Right cardiac atrium (tissue), 5 donors: ENCODE measurements around the gene APLP2. TPM values are rescaled to one million over a fixed set of nuclear protein-coding genes. Genes with fewer than 3 reads are reported as not detected.
A peak's percentile ranks its signal among the peaks of the same experiment; 100 is the strongest.

Experiments
- ATAC-seq, 2 donors: fragments of 200-7000 bp; cut with Tn5 transposase; one replicate each; pipeline versions ENCODE4 v1.8.0 to v1.9.1; 2020; ENCODE audit warnings: moderate library complexity in 2 of 2, mild to moderate bottlenecking in 1 of 2
- DNase-seq, 3 donors: peaks; one replicate each; pipeline ENCODE4 v3.0.0-alpha.2; 2020
- H3K27ac ChIP-seq: one replicate; pipeline ENCODE4 v1.5.1; 2013; ENCODE audit warnings: mild to moderate bottlenecking, low read length, control low read depth, moderate library complexity
- H3K27me3 ChIP-seq: one replicate; pipeline ENCODE4 v1.6.1; 2013; ENCODE audit not compliant: control insufficient read depth, insufficient read depth
- H3K4me1 ChIP-seq: one replicate; pipeline ENCODE4 v1.6.1; 2013; ENCODE audit warnings: low read length; ENCODE audit not compliant: control insufficient read depth, insufficient read depth
- H3K4me3 ChIP-seq: one replicate; pipeline ENCODE4 v1.5.1; 2013; ENCODE audit warnings: low read length, control low read depth
- H3K9me3 ChIP-seq: one replicate; pipeline ENCODE4 v1.6.1; 2013; ENCODE audit warnings: low read length; ENCODE audit not compliant: control insufficient read depth
- WGBS: extraction: QIAGEN DNeasy Blood & Tissue Kit; methylation state at CpG from one replicate; pipeline ENCODE4 v1.1.7; 2013; 5-methylcytosine and 5-hydroxymethylcytosine counted together
- intact Hi-C, 4 donors: fragments of 100-400 bp; cut with DNase I; formaldehyde crosslinking; loops; one replicate each; pipeline versions ENCODE4 v1.11.0 to v1.14.0; 2022 to 2023
- polyA plus RNA-seq: library from polyadenylated mRNA; stranded (reverse); fragments of 200-250 nt; gene quantifications from one replicate; pipeline ENCODE4 v1.2.3, GENCODE V29; 2013
- total RNA-seq, 4 donors: library from RNA; stranded (reverse); fragmentation: NEBNext Ultra II Directional; extraction: Animal tissue kit (Norgen Biotek cat#: 25700); gene quantifications; one replicate each; pipeline ENCODE4 v1.2.1, GENCODE V29; 2021
- donor health status: healthy with polysubstance abuse.
- donor health status: DM: no; HTN: yes; CAD: no.
- donor health status: DM: no; HTN: no; CAD: no.
- donor health status: DM: no; HTN: yes; CAD: no; lungs with severe emphysema.
- donor health status: DM: yes; HTN: yes; CAD: no.

Gene APLP2
- total and polyA plus RNA-seq, 5 donors, result 228 to 375 (median 330) TPM

DNA sequence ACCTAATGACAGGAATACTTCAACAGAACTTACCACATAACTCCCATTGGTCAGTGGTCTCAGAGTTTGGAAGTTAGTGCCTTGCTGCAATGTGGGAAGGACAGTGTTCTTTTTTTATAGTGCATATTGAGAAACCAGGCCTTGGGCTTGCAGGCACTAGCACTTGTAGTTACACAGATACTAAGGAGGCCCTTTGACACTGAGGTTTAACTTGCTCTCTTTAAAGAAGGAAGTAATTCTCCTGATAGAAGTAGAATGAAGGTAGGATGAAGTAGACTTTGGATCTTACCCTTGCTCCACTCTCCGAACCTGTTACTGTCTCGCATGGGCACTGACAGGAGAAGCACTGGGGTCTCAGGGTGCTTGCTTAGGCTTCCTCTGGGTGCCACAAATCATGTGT lies 58.9 kb downstream of the APLP2 start:
- H3K4me1 ChIP-seq, result peaks cover 2% of the 10 kb centered on the region
- H3K27me3 ChIP-seq, result no peaks in the 10 kb centered on the region
- no peak for ATAC-seq
- 93% methylated on average over 2 of the region's 2 CpGs for WGBS
- no peaks in the 10 kb centered on the region for H3K9me3 ChIP-seq
- H3K27ac ChIP-seq, result no peak overlapping the region
- intact Hi-C loops, result loop anchor here in 2 of 4 donors (10.0 kb wide), 2 partner anchors 54 to 124 kb away; partner anchors contain the start of gene PRDM10 (in 1 of the 2)
- no peak overlapping the region for H3K4me3 ChIP-seq
- no peak for DNase-seq

DNA sequence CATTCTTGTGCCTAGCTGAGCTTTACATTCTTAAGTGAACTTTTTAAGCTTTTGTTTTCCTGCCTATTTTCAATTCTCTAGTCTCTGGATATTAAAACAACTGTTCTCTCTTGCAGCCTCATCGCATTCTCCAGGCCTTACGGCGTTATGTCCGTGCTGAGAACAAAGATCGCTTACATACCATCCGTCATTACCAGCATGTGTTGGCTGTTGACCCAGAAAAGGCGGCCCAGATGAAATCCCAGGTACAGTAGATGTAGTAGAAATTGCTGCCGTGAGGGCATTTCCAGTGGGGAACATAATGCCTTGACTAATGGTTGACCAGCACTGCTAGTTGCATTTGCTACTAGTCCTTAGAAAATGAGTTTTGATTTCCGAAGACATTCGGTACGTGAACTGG lies 60.2 kb downstream of the APLP2 start:
- Histone ChIP-seq H3K4me1 (no peaks in the 10 kb centered on the region), H3K4me3 (no peak overlapping the region), H3K27ac (no peak overlapping the region), H3K9me3 (no peaks in the 10 kb centered on the region), H3K27me3 (no peaks in the 10 kb centered on the region)
- intact Hi-C loops, result loop anchor here in 3 of 4 donors (5.0 to 10.0 kb wide), 3 partner anchors 55 to 208 kb away; partner anchors contain the start of gene PRDM10 (in 2 of the 3)
- ATAC-seq, result no peak
- 90% methylated on average over 11 of the region's 11 CpGs for WGBS
- DNase-seq, result no peak

- Histone ChIP-seq H3K4me1 (no peaks in the 10 kb centered on the region), H3K9me3 (no peaks in the 10 kb centered on the region), H3K27ac (no peak overlapping the region), H3K27me3 (no peaks in the 10 kb centered on the region), H3K4me3 (no peak overlapping the region)
- ATAC-seq, result peak; percentile 62 to 72
- intact Hi-C loops, result loop anchor here (1.0 to 10.0 kb wide), 4 partner anchors 127 to 210 kb away; partner anchors contain the start of gene PRDM10 (in 1 of the 4)
- DNase-seq, result no peak
- 55% methylated on average over 9 of the region's 9 CpGs for WGBS
Measured at GRCh38 chr11:130131961-130132850, 62.5 kb downstream of the APLP2 start.

- intact Hi-C loops, result loop anchor here in 3 of 4 donors (2.0 to 10.0 kb wide), 3 partner anchors 129 to 211 kb away; partner anchors contain the start of gene PRDM10 (in 1 of the 3)
- Histone ChIP-seq H3K9me3 (no peaks in the 10 kb centered on the region), H3K27me3 (no peaks in the 10 kb centered on the region), H3K27ac (no peak overlapping the region), H3K4me1 (no peaks in the 10 kb centered on the region), H3K4me3 (no peak overlapping the region)
- DNase-seq (no peak), ATAC-seq (no peak)
- 80% methylated on average over 8 of the region's 8 CpGs for WGBS
Measured at GRCh38 chr11:130133716-130134115, 64.0 kb downstream of the APLP2 start.

GRCh38 chr11:130136107-130136506 lies 66.4 kb downstream of the APLP2 start:
- no peak overlapping the region for H3K27ac ChIP-seq

GRCh38 chr11:130137999-130138398 lies 68.3 kb downstream of the APLP2 start:
- no peak overlapping the region for H3K27ac ChIP-seq
- H3K4me3 ChIP-seq, result no peak overlapping the region
- no peaks in the 10 kb centered on the region for H3K27me3 ChIP-seq
- DNase-seq, result no peak
- 87% methylated on average over 9 of the region's 9 CpGs for WGBS
- H3K9me3 ChIP-seq, result no peaks in the 10 kb centered on the region
- ATAC-seq, result no peak
- intact Hi-C loops, result loop anchor here in 1 of 4 donors (10.0 kb wide), 1 partner anchor 133 kb away; the partner anchor contains the start of gene PRDM10
- H3K4me1 ChIP-seq, result no peaks in the 10 kb centered on the region

More at GRCh38 chr11:130136107-130136506, 66.4 kb downstream of the APLP2 start:
- WGBS, result 49% methylated on average over 7 of the region's 7 CpGs
- H3K27me3 ChIP-seq, result no peaks in the 10 kb centered on the region
- no peak overlapping the region for H3K4me3 ChIP-seq
- intact Hi-C loops, result loop anchor here in 1 of 4 donors (10.0 kb wide), 1 partner anchor 131 kb away; the partner anchor contains the start of gene PRDM10
- ATAC-seq (peak; percentile 36 to 38), DNase-seq (no peak)
- no peaks in the 10 kb centered on the region for H3K9me3 ChIP-seq
- H3K4me1 ChIP-seq, result no peaks in the 10 kb centered on the region

GRCh38 chr11:130139401-130139800 lies 69.7 kb downstream of the APLP2 start:
- H3K4me1 ChIP-seq, result no peaks in the 10 kb centered on the region
- no peaks in the 10 kb centered on the region for H3K9me3 ChIP-seq
- H3K27ac ChIP-seq, result peak overlapping the region; percentile 71
- DNase-seq (peak in 1 of 3 donors; percentile 61), ATAC-seq (peak; percentile 66 to 68)
- 58% methylated on average over 13 of the region's 13 CpGs for WGBS
- H3K4me3 ChIP-seq, result no peak overlapping the region
- intact Hi-C loops, result loop anchor here in 1 of 4 donors (10.0 kb wide), 1 partner anchor 135 kb away; the partner anchor contains the start of gene PRDM10
- H3K27me3 ChIP-seq, result no peaks in the 10 kb centered on the region

DNA sequence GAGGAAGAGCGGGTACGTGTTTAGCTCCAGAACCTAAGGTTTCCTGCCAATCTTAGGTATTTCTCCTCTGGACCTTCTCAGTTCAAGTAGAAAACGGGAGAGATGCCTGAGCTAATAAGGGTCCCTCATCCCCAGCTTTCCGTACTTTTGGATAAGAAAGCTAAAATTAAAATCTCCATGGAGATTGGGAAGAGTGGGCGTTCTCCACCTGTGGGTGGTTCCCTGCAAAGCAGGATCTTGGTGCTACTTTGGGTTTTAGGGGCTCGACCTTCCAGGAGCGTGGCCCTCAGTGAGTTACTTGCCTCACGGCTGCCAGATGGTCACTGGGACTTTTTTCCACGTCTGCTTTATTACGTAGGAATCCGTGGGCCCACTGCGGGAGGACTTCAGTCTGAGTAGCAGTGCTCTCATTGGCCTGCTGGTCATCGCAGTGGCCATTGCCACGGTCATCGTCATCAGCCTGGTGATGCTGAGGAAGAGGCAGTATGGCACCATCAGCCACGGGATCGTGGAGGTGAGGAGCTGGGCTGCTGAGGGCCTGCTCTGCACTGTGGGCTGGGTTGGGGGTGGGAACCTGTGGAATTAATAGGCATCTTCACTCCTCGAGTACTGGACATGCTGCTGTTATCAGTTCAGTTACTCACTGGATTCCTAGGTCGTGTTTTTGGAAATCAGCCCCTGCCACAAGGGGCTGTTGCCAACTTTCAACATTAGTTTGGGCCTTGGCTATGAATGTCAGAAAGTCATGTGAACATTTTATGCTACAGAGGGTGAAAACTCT lies 72.1 kb downstream of the APLP2 start:
- Histone ChIP-seq H3K27me3 (no peaks in the 10 kb centered on the region), H3K27ac (peak overlapping the region; percentile 4), H3K9me3 (no peaks in the 10 kb centered on the region), H3K4me3 (no peak overlapping the region), H3K4me1 (no peaks in the 10 kb centered on the region)
- WGBS, result 80% methylated on average over 19 of the region's 19 CpGs
- DNase-seq (no peak), ATAC-seq (peak; percentile 69 to 77)
- intact Hi-C loops, result no loop called here

DNA sequence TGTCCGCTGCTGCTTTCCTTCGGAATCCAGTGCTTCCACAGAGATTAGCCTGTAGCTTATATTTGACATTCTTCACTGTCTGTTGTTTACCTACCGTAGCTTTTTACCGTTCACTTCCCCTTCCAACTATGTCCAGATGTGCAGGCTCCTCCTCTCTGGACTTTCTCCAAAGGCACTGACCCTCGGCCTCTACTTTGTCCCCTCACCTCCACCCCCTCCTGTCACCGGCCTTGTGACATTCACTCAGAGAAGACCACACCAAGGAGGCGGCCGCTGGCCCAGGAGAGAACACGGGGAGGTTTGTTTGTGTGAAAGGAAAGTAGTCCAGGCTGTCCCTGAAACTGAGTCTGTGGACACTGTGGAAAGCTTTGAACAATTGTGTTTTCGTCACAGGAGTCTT lies 74.4 kb downstream of the APLP2 start:
- 74% methylated on average over 10 of the region's 10 CpGs for WGBS
- ATAC-seq, result no peak
- no peaks in the 10 kb centered on the region for H3K4me1 ChIP-seq
- no peak for DNase-seq
- no peak overlapping the region for H3K27ac ChIP-seq
- intact Hi-C loops, result no loop called here
- H3K4me3 ChIP-seq, result no peak overlapping the region
- H3K27me3 ChIP-seq, result no peaks in the 10 kb centered on the region
- H3K9me3 ChIP-seq, result no peaks in the 10 kb centered on the region

- Histone ChIP-seq H3K4me1 (no peaks in the 10 kb centered on the region), H3K27ac (no peak overlapping the region)
Measured at GRCh38 chr11:130144861-130145281, 75.2 kb downstream of the APLP2 start.

More at GRCh38 chr11:130144861-130145281, 75.2 kb downstream of the APLP2 start:
- ATAC-seq, result no peak
- Histone ChIP-seq H3K9me3 (no peaks in the 10 kb centered on the region), H3K4me3 (no peak overlapping the region), H3K27me3 (no peaks in the 10 kb centered on the region)
- no peak for DNase-seq
- WGBS, result 65% methylated on average over 7 of the region's 7 CpGs
- intact Hi-C loops, result no loop called here
